NCI-H1930 (cell line): ENCODE measurements around the gene MPDU1.

Experiments used
- DNase-seq, 2 experiments: peaks; one replicate each; lab custom pipeline; 2025; lab: John Stamatoyannopoulos, UW

The MPDU1 gene

DNA sequence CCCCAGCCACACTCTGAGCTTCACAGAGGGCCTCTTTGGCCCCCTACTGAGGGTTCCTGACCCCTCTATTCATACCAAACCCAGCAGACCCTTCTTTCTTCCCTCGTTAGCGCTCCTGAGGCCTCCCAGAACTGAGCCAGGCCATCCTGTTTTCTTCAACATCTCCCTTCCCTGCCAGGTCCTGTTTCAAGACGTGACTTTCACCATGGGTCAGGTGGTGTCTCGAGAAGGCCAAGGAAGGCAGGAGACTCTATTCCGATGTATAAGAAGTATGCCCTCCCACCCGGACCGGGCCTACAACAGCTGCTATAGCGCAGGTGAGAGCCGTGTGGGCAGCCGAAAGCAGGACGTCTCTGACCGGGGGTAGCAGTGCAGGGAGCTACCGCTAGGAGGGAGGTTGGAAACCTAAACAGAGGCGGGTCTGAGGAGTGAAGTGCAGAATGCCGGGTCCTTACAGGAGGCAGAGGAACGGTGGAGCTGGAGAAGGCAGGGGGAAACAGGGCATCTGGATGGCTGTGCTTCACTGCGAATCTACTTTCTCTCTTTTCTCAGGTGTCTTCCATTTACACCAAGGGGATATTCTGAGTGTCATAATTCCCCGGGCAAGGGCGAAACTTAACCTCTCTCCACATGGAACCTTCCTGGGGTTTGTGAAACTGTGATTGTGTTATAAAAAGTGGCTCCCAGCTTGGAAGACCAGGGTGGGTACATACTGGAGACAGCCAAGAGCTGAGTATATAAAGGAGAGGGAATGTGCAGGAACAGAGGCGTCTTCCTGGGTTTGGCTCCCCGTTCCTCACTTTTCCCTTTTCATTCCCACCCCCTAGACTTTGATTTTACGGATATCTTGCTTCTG is 23.3 kb upstream of the MPDU1 start:
- no peak for DNase-seq

- peak; percentile 57 to 75 for DNase-seq
Measured at GRCh38 chr17:7561028-7561575, 22.6 kb upstream of the MPDU1 start.

DNA sequence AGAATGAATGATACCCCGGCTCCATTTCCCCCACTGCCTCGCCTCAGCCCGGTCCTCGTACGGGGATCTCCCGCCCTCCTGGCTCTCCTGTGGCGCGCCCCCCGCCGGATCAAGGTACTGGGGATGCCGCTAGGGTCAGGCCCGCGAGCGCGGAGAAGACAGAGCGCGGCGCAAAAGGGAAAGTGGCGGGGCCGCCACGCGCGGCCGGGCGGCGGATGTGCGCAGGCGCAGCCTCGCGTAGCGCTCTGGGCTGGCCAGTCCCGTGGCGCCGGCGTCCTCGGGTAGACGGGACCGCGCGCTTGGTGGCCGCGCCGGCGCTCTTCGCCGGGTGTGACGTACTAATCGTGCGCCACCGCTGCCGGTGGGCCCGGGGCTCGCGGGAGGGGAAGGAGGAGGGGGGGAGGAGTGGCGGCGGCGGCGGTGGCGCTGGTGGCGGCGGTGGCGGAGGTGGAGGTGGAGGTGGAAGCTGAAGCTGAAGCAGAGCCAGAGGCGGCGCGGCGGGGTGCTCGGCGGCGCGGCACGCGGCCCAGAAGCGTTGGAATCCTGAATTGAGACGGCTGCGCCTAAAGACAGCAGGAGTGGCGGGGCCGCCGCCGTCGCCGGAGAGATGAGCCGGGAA is 22.0 kb upstream of the MPDU1 start, which contains the start of gene SENP3:
Gene SENP3, plus strand, starts transcription at position 331 of the 619 bp plus-strand sequence. CDS start 1,158 bp downstream, outside the sequence.
- DNase-seq: peak; percentile 78 to 93

DNA sequence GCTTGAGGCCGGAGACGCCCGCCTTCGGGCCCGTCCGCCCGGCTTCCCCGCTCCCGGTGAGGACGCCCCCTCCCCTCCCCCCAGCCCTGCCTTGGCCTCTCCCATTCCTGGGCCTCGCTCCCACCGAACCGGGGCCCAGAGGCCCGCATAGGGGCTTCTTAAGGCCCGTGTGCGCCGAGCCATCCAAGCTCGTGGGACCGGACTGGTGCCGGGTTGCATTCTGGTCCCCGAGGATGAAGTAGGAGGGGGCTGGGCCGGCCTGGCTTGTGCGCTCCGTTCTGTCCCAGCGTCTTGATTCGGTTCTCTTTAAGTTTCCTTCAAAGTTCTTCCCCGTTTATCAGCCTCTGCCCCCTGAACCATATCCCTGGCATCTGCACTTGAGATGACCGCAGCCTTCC is 21.4 kb upstream of the MPDU1 start:
- DNase-seq: no peak

DNA sequence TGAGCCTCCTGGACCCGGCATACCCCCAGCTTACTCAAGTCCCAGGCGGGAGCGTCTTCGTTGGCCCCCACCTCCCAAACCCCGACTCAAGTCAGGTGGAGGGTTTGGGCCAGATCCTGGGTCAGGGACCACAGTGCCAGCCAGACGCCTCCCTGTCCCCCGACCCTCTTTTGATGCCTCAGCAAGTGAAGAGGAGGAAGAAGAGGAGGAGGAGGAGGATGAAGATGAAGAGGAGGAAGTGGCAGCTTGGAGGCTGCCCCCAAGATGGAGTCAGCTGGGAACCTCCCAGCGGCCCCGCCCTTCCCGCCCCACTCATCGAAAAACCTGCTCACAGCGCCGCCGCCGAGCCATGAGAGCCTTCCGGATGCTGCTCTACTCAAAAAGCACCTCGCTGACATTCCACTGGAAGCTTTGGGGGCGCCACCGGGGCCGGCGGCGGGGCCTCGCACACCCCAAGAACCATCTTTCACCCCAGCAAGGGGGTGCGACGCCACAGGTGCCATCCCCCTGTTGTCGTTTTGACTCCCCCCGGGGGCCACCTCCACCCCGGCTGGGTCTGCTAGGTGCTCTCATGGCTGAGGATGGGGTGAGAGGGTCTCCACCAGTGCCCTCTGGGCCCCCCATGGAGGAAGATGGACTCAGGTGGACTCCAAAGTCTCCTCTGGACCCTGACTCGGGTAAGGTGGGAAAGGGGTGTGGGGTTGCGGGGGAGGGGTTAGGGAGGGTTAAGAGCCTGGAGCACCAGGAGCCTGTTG is 20.4 kb upstream of the MPDU1 start:
- no peak for DNase-seq

GRCh38 chr17:7569571-7569970 is 14.1 kb upstream of the MPDU1 start:
- DNase-seq: no peak

- DNase-seq: no peak
Measured at GRCh38 chr17:7570351-7570750, 13.3 kb upstream of the MPDU1 start.

DNA sequence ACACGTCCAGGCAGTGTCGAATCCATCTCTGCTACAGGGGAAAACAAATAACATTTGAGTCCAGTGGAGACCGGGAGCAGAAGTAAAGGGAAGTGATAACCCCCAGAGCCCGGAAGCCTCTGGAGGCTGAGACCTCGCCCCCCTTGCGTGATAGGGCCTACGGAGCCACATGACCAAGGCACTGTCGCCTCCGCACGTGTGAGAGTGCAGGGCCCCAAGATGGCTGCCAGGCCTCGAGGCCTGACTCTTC is 11.4 kb upstream of the MPDU1 start:
- DNase-seq: no peak

DNA sequence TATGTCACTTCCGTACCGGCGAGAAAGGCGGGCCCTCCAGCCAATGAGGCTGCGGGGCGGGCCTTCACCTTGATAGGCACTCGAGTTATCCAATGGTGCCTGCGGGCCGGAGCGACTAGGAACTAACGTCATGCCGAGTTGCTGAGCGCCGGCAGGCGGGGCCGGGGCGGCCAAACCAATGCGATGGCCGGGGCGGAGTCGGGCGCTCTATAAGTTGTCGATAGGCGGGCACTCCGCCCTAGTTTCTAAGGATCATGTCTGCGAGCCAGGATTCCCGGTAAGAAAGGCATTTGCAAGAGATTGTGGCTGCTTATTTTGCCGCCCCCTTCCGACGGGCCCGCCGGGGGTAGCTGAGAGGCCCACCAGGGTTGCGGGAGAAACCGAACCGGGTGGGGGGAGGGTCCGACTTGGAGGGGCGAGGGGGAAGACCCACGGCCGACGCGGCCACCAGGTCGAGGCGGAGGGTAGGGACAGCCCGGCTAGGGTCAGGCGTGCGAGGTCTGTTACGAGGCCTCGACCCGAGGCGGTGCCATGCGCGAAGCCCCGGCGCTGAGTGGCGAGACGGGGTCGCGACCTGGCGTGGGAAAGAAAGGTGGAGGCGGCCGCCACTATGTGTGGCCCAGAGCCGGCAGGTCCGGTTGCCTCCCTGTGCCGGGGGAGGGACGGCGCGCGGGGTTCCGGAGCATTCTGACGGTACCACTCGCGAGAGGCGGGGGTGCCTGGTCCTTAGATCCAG is 10.9 kb upstream of the MPDU1 start:
- peak; percentile 98 for DNase-seq

- DNase-seq: peak; percentile 76 to 81
Measured at GRCh38 chr17:7573324-7574080, 10.2 kb upstream of the MPDU1 start.

GRCh38 chr17:7574176-7574953 is 9.3 kb upstream of the MPDU1 start:
- DNase-seq: no peak

- DNase-seq: no peak
Measured at GRCh38 chr17:7575481-7575883, 8.2 kb upstream of the MPDU1 start.

DNA sequence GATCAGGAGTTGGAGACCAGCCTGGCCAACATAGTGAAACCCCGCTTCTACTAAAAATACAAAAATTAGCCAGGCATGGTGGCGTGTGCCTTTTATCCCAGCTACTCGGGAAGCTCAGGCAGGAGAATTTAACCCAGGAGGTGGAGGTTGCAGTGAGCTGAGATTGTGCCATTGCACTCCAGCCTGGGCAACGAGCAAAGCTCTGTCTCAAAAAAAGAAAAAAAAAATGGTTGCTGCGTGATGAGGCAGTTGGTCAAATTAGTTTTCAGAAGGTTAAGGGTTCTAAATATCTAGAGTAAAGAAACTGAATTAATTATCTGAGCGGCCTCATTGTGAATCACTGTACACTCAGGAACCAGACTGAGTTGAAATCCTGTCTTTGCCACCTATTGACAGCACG is 7.7 kb upstream of the MPDU1 start:
- no peak for DNase-seq

DNA sequence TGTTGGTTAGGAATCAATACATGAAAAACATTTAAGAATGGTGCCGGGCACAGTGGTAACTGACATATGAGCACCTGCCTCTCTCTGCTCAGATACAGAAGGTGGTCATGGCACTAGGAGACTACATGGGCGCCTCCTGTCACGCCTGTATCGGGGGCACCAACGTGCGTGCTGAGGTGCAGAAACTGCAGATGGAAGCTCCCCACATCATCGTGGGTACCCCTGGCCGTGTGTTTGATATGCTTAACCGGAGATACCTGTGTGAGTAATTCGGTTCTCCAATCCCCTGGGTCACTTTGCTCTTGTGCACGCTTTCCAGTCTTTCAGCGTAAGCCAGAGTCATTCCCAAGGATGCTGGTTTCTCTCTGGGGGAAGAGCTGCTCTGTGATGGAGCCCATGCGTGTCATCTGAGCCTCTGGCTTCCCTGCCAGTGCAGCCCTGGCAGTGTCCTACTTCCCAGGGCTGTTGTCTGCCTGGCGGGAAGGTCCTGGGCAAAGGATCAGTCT is 7.2 kb upstream of the MPDU1 start:
- no peak for DNase-seq

DNA sequence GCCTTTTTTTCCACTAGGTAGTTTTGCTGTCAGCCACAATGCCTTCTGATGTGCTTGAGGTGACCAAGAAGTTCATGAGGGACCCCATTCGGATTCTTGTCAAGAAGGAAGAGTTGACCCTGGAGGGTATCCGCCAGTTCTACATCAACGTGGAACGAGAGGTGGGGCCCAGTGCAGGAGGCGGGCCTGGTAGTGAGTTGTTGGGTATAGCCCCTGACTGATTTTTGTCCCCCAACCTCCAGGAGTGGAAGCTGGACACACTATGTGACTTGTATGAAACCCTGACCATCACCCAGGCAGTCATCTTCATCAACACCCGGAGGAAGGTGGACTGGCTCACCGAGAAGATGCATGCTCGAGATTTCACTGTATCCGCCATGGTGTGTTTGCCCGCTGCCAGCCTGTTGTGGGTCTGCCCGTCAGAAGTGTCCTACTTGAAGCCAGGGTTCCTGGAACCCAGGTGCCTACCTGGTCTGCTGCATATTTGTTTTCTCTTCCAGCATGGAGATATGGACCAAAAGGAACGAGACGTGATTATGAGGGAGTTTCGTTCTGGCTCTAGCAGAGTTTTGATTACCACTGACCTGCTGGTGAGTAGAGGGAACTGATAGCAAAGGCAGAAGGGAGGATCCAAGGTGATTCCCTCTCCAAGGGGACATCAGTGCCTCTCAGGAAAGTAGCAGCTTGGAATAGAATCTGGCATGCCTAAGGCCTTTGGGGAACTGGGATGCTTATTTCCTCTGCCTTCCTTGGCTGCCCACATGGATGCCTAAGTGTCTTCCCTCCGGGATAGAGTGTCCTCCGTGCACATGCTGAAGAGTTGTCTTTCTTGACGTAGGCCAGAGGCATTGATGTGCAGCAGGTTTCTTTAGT is 6.1 kb upstream of the MPDU1 start:
- DNase-seq: no peak

DNA sequence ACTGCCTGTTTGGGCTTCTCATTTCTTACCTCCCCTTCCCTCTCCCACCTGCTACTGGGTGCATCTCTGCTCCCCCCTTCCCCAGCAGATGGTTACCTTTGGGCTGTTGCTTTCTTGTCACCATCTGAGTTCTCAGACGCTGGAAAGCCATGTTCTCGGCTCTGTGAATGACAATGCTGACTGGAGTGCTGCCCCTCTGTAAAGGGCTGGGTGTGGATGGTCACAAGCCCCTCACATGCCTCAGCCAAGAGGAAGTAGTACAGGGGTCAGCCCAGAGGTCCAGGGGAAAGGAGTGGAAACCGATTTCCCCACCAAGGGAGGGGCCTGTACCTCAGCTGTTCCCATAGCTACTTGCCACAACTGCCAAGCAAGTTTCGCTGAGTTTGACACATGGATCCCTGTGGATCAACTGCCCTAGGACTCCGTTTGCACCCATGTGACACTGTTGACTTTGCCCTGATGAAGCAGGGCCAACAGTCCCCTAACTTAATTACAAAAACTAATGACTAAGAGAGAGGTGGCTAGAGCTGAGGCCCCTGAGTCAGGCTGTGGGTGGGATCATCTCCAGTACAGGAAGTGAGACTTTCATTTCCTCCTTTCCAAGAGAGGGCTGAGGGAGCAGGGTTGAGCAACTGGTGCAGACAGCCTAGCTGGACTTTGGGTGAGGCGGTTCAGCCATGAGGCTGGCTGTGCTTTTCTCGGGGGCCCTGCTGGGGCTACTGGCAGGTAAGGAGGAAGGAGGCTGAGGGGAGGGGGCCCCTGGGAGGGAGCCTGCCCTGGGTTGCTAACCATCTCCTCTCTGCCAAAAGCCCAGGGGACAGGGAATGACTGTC is 4.4 kb upstream of the MPDU1 start, which contains the start of gene CD68:
Gene CD68, plus strand, starts transcription at position 638 of the 833 bp plus-strand sequence. Its CDS starts 40 bp downstream, at position 678.
- no peak for DNase-seq

DNA sequence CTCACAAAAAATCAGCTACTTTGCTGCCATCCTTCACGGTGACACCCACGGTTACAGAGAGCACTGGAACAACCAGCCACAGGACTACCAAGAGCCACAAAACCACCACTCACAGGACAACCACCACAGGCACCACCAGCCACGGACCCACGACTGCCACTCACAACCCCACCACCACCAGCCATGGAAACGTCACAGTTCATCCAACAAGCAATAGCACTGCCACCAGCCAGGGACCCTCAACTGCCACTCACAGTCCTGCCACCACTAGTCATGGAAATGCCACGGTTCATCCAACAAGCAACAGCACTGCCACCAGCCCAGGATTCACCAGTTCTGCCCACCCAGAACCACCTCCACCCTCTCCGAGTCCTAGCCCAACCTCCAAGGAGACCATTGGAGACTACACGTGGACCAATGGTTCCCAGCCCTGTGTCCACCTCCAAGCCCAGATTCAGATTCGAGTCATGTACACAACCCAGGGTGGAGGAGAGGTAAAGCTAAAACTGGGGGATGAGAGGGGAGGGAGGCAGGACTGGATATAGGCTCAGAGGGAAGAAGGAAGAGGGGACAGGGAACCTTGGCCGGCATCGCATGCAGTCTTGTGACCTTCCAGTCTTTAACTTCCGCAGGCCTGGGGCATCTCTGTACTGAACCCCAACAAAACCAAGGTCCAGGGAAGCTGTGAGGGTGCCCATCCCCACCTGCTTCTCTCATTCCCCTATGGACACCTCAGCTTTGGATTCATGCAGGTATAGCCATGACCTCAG is 3.6 kb upstream of the MPDU1 start:
- DNase-seq: no peak
